ENCODE data around the gene SOAT1. TPM values are rescaled to one million over a fixed set of nuclear protein-coding genes. Genes with fewer than 3 reads are reported as not detected.

Gene SOAT1
- total RNA-seq, 2 experiments from 2014 or later, result 58.3 to 62.8 TPM

- no peak for ATAC-seq (ENCODE audit: low read depth)
- Mint-ChIP-seq H3K27me3 (no peaks in the 10 kb centered on the region), H3K36me3 (peaks cover 42% of the 10 kb centered on the region), H3K4me3 (no peak overlapping the region), H3K9me3 (no peaks in the 10 kb centered on the region), H3K4me1 (peaks cover 15% of the 10 kb centered on the region), H3K27ac (no peak overlapping the region)
- no peak for DNase-seq
- POLR2A ChIA-PET, result no interaction called here
Observed at GRCh38 chr1:179314928-179315327, 21.3 kb downstream of the SOAT1 start.

GRCh38 chr1:179318491-179318890 is 24.9 kb downstream of the SOAT1 start:
- ATAC-seq (ENCODE audit: low read depth) (no peak), DNase-seq (no peak)
- Mint-ChIP-seq H3K4me1 (peaks cover 24% of the 10 kb centered on the region), H3K9me3 (peaks cover 5% of the 10 kb centered on the region), H3K27me3 (no peaks in the 10 kb centered on the region), H3K4me3 (no peak overlapping the region), H3K27ac (no peak overlapping the region), H3K36me3 (peaks cover 45% of the 10 kb centered on the region)
- POLR2A ChIA-PET, result interaction anchor here (0.8 kb wide), 1 partner anchor 19 kb away, joined by 6 read pairs; no protein-coding TSS in a partner anchor

GRCh38 chr1:179321533-179322216 is 28.1 kb downstream of the SOAT1 start:
- no peak for ATAC-seq (ENCODE audit: low read depth)
- H3K9me3 Mint-ChIP-seq, result peaks cover 5% of the 10 kb centered on the region
- no peak for DNase-seq
- no peak overlapping the region for H3K4me3 Mint-ChIP-seq
- peaks cover 43% of the 10 kb centered on the region for H3K36me3 Mint-ChIP-seq
- POLR2A ChIA-PET, result no interaction called here
- peaks cover 19% of the 10 kb centered on the region for H3K4me1 Mint-ChIP-seq
- H3K27ac Mint-ChIP-seq, result no peak overlapping the region
- H3K27me3 Mint-ChIP-seq, result no peaks in the 10 kb centered on the region

- POLR2A ChIA-PET, result no interaction called here
- Mint-ChIP-seq H3K36me3 (peaks cover 47% of the 10 kb centered on the region), H3K4me3 (no peak overlapping the region), H3K27me3 (no peaks in the 10 kb centered on the region), H3K27ac (no peak overlapping the region), H3K4me1 (peaks cover 19% of the 10 kb centered on the region), H3K9me3 (peaks cover 5% of the 10 kb centered on the region)
- DNase-seq, result no peak
- ATAC-seq (ENCODE audit: low read depth), result no peak
Observed at GRCh38 chr1:179322557-179322956, 29.0 kb downstream of the SOAT1 start.

GRCh38 chr1:179323436-179323835 is 29.8 kb downstream of the SOAT1 start:
- Mint-ChIP-seq H3K9me3 (peaks cover 5% of the 10 kb centered on the region), H3K36me3 (peaks cover 53% of the 10 kb centered on the region), H3K27me3 (no peaks in the 10 kb centered on the region), H3K4me1 (peaks cover 18% of the 10 kb centered on the region), H3K27ac (no peak overlapping the region), H3K4me3 (no peak overlapping the region)
- POLR2A ChIA-PET, result no interaction called here
- ATAC-seq (ENCODE audit: low read depth) (no peak), DNase-seq (no peak)

GRCh38 chr1:179325836-179326235 is 32.2 kb downstream of the SOAT1 start:
- H3K9me3 Mint-ChIP-seq, result peaks cover 9% of the 10 kb centered on the region
- POLR2A ChIA-PET, result no interaction called here
- DNase-seq (no peak), ATAC-seq (ENCODE audit: low read depth) (no peak)
- H3K36me3 Mint-ChIP-seq, result peaks cover 64% of the 10 kb centered on the region
- H3K27ac Mint-ChIP-seq, result no peak overlapping the region
- H3K4me1 Mint-ChIP-seq, result peaks cover 20% of the 10 kb centered on the region
- H3K4me3 Mint-ChIP-seq, result no peak overlapping the region
- no peaks in the 10 kb centered on the region for H3K27me3 Mint-ChIP-seq

- H3K27me3 Mint-ChIP-seq, result no peaks in the 10 kb centered on the region
- DNase-seq (no peak), ATAC-seq (ENCODE audit: low read depth) (no peak)
- H3K4me3 Mint-ChIP-seq, result no peak overlapping the region
- peaks cover 4% of the 10 kb centered on the region for H3K9me3 Mint-ChIP-seq
- H3K36me3 Mint-ChIP-seq, result peaks cover 60% of the 10 kb centered on the region
- peaks cover 13% of the 10 kb centered on the region for H3K4me1 Mint-ChIP-seq
- H3K27ac Mint-ChIP-seq, result no peak overlapping the region
- POLR2A ChIA-PET, result no interaction called here
Observed at GRCh38 chr1:179326746-179327145, 33.1 kb downstream of the SOAT1 start.

- Mint-ChIP-seq H3K9me3 (peaks cover 4% of the 10 kb centered on the region), H3K36me3 (peaks cover 57% of the 10 kb centered on the region), H3K4me1 (peaks cover 11% of the 10 kb centered on the region), H3K27ac (no peak overlapping the region), H3K4me3 (no peak overlapping the region), H3K27me3 (no peaks in the 10 kb centered on the region)
- POLR2A ChIA-PET, result no interaction called here
- ATAC-seq (ENCODE audit: low read depth), result no peak
- DNase-seq, result no peak
Observed at GRCh38 chr1:179327196-179327595, 33.6 kb downstream of the SOAT1 start.

- Mint-ChIP-seq H3K9me3 (peaks cover 4% of the 10 kb centered on the region), H3K4me3 (no peak overlapping the region), H3K36me3 (peaks cover 56% of the 10 kb centered on the region), H3K27ac (no peak overlapping the region), H3K27me3 (no peaks in the 10 kb centered on the region), H3K4me1 (peaks cover 10% of the 10 kb centered on the region)
- POLR2A ChIA-PET, result interaction anchor here (0.8 kb wide), 1 partner anchor 32 kb away, joined by 3 read pairs; no protein-coding TSS in a partner anchor
- ATAC-seq (ENCODE audit: low read depth) (no peak), DNase-seq (no peak)
Observed at GRCh38 chr1:179327679-179328078, 34.1 kb downstream of the SOAT1 start.

GRCh38 chr1:179329862-179330261 is 36.3 kb downstream of the SOAT1 start:
- ATAC-seq (ENCODE audit: low read depth) (no peak), DNase-seq (no peak)
- POLR2A ChIA-PET, result no interaction called here
- H3K27ac Mint-ChIP-seq, result no peak overlapping the region
- H3K4me1 Mint-ChIP-seq, result peaks cover 14% of the 10 kb centered on the region
- no peaks in the 10 kb centered on the region for H3K27me3 Mint-ChIP-seq
- peaks cover 65% of the 10 kb centered on the region for H3K36me3 Mint-ChIP-seq
- no peak overlapping the region for H3K4me3 Mint-ChIP-seq
- H3K9me3 Mint-ChIP-seq, result peaks cover 5% of the 10 kb centered on the region

GRCh38 chr1:179334440-179334839 is 40.8 kb downstream of the SOAT1 start:
- peaks cover 17% of the 10 kb centered on the region for H3K4me1 Mint-ChIP-seq
- DNase-seq (no peak), ATAC-seq (ENCODE audit: low read depth) (no peak)
- POLR2A ChIA-PET, result interaction anchor here (0.7 kb wide), 1 partner anchor 19 kb away, joined by 6 read pairs; no protein-coding TSS in a partner anchor
- peaks cover 5% of the 10 kb centered on the region for H3K9me3 Mint-ChIP-seq
- no peak overlapping the region for H3K27ac Mint-ChIP-seq
- H3K4me3 Mint-ChIP-seq, result no peak overlapping the region
- peaks cover 46% of the 10 kb centered on the region for H3K36me3 Mint-ChIP-seq
- no peaks in the 10 kb centered on the region for H3K27me3 Mint-ChIP-seq

GRCh38 chr1:179337288-179337687 is 43.7 kb downstream of the SOAT1 start:
- peaks cover 1% of the 10 kb centered on the region for H3K9me3 Mint-ChIP-seq
- no peaks in the 10 kb centered on the region for H3K27me3 Mint-ChIP-seq
- H3K4me3 Mint-ChIP-seq, result no peak overlapping the region
- DNase-seq, result no peak
- peaks cover 15% of the 10 kb centered on the region for H3K4me1 Mint-ChIP-seq
- H3K27ac Mint-ChIP-seq, result no peak overlapping the region
- peaks cover 32% of the 10 kb centered on the region for H3K36me3 Mint-ChIP-seq
- POLR2A ChIA-PET, result no interaction called here
- ATAC-seq (ENCODE audit: low read depth), result no peak

- Mint-ChIP-seq H3K27ac (no peak overlapping the region), H3K4me1 (peaks cover 12% of the 10 kb centered on the region), H3K36me3 (peaks cover 27% of the 10 kb centered on the region), H3K9me3 (peaks cover 1% of the 10 kb centered on the region), H3K4me3 (no peak overlapping the region), H3K27me3 (no peaks in the 10 kb centered on the region)
- DNase-seq (no peak), ATAC-seq (ENCODE audit: low read depth) (no peak)
- POLR2A ChIA-PET, result no interaction called here
Observed at GRCh38 chr1:179337942-179338560, 44.5 kb downstream of the SOAT1 start.

GRCh38 chr1:179340918-179341317 is 47.3 kb downstream of the SOAT1 start:
- Mint-ChIP-seq H3K36me3 (peaks cover 22% of the 10 kb centered on the region), H3K27ac (no peak overlapping the region), H3K9me3 (no peaks in the 10 kb centered on the region), H3K27me3 (no peaks in the 10 kb centered on the region), H3K4me3 (no peak overlapping the region), H3K4me1 (peaks cover 6% of the 10 kb centered on the region)
- POLR2A ChIA-PET, result no interaction called here
- DNase-seq (no peak), ATAC-seq (ENCODE audit: low read depth) (no peak)
